ENCODE results near the gene DNAH1. TPM values are rescaled to one million over a fixed set of nuclear protein-coding genes. Genes with fewer than 3 reads are reported as not detected.

The DNAH1 gene
- total and polyA plus RNA-seq, 2 experiments from 2014 or later: 0.81 to 1.8 TPM

DNA sequence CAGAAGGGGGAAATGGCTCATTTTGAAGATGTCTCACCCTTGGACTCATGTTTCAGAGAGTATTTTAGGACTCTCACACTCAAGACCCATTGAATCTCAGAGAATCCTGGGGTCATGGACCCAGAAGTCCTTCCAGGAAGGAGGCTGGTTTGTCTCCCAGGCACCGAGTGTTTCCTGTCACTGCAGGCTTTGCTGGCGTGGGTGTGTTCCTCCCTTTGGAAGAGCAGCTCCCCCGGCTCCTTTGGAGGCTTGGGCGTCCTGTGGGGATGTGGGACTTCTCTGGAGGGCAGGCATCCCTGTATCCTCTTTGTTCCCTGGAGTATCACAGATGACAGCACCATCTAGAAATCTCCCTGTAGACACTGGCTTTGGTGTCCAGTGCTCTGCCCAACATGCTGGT, 40.0 kb downstream of the DNAH1 start:
- H3K9me3 Mint-ChIP-seq: no peaks in the 10 kb centered on the region
- no peaks in the 10 kb centered on the region for H3K36me3 ChIP-seq (ENCODE audit: insufficient read depth)
- H4K20me1 ChIP-seq (replicated peaks; ENCODE audit: insufficient read depth): no peaks in the 10 kb centered on the region
- no peak overlapping the region for H3K4me3 ChIP-seq
- no peaks in the 10 kb centered on the region for H3K79me2 ChIP-seq (replicated peaks; ENCODE audit: insufficient read depth)
- H3K27me3 ChIP-seq (ENCODE audit: insufficient read depth): no peaks in the 10 kb centered on the region
- no peak overlapping the region for H3K27ac ChIP-seq (ENCODE audit: low read depth)
- no peak overlapping the region for H3K4me2 ChIP-seq
- TF ChIP-seq STAT1 (IDR thresholded peaks at IDR 0.05; ENCODE audit: unreplicated experiment): no peak
- no peak for TF ChIP-seq JUNB (IDR thresholded peaks at IDR 0.05; ENCODE audit: unreplicated experiment)
- no peak for TF ChIP-seq POLR2AphosphoS5 (IDR thresholded peaks at IDR 0.05; ENCODE audit: low read depth)
- TF ChIP-seq EZH2 (IDR thresholded peaks at IDR 0.05; ENCODE audit: low read depth, unreplicated experiment): no peak
- TF ChIP-seq, protein P1, sequence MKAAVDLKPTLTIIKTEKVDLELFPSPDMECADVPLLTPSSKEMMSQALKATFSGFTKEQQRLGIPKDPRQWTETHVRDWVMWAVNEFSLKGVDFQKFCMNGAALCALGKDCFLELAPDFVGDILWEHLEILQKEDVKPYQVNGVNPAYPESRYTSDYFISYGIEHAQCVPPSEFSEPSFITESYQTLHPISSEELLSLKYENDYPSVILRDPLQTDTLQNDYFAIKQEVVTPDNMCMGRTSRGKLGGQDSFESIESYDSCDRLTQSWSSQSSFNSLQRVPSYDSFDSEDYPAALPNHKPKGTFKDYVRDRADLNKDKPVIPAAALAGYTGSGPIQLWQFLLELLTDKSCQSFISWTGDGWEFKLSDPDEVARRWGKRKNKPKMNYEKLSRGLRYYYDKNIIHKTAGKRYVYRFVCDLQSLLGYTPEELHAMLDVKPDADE (IDR thresholded peaks at IDR 0.05): no peak
- no peak for TF ChIP-seq ZNF114 (CRISPR knock-in tag; IDR thresholded peaks at IDR 0.05)
- TF ChIP-seq, protein P2, sequence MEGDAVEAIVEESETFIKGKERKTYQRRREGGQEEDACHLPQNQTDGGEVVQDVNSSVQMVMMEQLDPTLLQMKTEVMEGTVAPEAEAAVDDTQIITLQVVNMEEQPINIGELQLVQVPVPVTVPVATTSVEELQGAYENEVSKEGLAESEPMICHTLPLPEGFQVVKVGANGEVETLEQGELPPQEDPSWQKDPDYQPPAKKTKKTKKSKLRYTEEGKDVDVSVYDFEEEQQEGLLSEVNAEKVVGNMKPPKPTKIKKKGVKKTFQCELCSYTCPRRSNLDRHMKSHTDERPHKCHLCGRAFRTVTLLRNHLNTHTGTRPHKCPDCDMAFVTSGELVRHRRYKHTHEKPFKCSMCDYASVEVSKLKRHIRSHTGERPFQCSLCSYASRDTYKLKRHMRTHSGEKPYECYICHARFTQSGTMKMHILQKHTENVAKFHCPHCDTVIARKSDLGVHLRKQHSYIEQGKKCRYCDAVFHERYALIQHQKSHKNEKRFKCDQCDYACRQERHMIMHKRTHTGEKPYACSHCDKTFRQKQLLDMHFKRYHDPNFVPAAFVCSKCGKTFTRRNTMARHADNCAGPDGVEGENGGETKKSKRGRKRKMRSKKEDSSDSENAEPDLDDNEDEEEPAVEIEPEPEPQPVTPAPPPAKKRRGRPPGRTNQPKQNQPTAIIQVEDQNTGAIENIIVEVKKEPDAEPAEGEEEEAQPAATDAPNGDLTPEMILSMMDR (conservative IDR thresholded peaks at IDR 0.05; ENCODE audit: low read depth in 2 of 2): no peak
- TF ChIP-seq CREB1 (CRISPR knock-in tag; IDR thresholded peaks at IDR 0.05; ENCODE audit: low read depth): no peak
- no peak for TF ChIP-seq EZH2phosphoT487 (IDR thresholded peaks at IDR 0.05; ENCODE audit: unreplicated experiment)
- TF ChIP-seq NANOG (IDR thresholded peaks at IDR 0.05; ENCODE audit: borderline replicate concordance): no peak
- TF ChIP-seq, protein P3, sequence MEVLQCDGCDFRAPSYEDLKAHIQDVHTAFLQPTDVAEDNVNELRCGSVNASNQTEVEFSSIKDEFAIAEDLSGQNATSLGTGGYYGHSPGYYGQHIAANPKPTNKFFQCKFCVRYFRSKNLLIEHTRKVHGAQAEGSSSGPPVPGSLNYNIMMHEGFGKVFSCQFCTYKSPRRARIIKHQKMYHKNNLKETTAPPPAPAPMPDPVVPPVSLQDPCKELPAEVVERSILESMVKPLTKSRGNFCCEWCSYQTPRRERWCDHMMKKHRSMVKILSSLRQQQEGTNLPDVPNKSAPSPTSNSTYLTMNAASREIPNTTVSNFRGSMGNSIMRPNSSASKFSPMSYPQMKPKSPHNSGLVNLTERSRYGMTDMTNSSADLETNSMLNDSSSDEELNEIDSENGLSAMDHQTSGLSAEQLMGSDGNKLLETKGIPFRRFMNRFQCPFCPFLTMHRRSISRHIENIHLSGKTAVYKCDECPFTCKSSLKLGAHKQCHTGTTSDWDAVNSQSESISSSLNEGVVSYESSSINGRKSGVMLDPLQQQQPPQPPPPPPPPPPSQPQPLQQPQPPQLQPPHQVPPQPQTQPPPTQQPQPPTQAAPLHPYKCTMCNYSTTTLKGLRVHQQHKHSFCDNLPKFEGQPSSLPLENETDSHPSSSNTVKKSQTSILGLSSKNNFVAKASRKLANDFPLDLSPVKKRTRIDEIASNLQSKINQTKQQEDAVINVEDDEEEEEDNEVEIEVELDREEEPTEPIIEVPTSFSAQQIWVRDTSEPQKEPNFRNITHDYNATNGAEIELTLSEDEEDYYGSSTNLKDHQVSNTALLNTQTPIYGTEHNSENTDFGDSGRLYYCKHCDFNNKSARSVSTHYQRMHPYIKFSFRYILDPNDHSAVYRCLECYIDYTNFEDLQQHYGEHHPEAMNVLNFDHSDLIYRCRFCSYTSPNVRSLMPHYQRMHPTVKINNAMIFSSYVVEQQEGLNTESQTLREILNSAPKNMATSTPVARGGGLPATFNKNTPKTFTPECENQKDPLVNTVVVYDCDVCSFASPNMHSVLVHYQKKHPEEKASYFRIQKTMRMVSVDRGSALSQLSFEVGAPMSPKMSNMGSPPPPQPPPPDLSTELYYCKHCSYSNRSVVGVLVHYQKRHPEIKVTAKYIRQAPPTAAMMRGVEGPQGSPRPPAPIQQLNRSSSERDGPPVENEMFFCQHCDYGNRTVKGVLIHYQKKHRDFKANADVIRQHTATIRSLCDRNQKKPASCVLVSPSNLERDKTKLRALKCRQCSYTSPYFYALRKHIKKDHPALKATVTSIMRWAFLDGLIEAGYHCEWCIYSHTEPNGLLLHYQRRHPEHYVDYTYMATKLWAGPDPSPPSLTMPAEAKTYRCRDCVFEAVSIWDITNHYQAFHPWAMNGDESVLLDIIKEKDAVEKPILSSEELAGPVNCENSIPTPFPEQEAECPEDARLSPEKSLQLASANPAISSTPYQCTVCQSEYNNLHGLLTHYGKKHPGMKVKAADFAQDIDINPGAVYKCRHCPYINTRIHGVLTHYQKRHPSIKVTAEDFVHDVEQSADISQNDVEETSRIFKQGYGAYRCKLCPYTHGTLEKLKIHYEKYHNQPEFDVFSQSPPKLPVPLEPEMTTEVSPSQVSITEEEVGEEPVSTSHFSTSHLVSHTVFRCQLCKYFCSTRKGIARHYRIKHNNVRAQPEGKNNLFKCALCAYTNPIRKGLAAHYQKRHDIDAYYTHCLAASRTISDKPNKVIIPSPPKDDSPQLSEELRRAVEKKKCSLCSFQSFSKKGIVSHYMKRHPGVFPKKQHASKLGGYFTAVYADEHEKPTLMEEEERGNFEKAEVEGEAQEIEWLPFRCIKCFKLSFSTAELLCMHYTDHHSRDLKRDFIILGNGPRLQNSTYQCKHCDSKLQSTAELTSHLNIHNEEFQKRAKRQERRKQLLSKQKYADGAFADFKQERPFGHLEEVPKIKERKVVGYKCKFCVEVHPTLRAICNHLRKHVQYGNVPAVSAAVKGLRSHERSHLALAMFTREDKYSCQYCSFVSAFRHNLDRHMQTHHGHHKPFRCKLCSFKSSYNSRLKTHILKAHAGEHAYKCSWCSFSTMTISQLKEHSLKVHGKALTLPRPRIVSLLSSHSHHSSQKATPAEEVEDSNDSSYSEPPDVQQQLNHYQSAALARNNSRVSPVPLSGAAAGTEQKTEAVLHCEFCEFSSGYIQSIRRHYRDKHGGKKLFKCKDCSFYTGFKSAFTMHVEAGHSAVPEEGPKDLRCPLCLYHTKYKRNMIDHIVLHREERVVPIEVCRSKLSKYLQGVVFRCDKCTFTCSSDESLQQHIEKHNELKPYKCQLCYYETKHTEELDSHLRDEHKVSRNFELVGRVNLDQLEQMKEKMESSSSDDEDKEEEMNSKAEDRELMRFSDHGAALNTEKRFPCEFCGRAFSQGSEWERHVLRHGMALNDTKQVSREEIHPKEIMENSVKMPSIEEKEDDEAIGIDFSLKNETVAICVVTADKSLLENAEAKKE (CRISPR knock-in tag; IDR thresholded peaks at IDR 0.05): no peak
- TF ChIP-seq, protein P4, sequence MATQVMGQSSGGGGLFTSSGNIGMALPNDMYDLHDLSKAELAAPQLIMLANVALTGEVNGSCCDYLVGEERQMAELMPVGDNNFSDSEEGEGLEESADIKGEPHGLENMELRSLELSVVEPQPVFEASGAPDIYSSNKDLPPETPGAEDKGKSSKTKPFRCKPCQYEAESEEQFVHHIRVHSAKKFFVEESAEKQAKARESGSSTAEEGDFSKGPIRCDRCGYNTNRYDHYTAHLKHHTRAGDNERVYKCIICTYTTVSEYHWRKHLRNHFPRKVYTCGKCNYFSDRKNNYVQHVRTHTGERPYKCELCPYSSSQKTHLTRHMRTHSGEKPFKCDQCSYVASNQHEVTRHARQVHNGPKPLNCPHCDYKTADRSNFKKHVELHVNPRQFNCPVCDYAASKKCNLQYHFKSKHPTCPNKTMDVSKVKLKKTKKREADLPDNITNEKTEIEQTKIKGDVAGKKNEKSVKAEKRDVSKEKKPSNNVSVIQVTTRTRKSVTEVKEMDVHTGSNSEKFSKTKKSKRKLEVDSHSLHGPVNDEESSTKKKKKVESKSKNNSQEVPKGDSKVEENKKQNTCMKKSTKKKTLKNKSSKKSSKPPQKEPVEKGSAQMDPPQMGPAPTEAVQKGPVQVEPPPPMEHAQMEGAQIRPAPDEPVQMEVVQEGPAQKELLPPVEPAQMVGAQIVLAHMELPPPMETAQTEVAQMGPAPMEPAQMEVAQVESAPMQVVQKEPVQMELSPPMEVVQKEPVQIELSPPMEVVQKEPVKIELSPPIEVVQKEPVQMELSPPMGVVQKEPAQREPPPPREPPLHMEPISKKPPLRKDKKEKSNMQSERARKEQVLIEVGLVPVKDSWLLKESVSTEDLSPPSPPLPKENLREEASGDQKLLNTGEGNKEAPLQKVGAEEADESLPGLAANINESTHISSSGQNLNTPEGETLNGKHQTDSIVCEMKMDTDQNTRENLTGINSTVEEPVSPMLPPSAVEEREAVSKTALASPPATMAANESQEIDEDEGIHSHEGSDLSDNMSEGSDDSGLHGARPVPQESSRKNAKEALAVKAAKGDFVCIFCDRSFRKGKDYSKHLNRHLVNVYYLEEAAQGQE (IDR thresholded peaks at IDR 0.05; ENCODE audit: unreplicated experiment): no peak
- no peak for TF ChIP-seq ZNF331 (CRISPR knock-in tag; IDR thresholded peaks at IDR 0.05; ENCODE audit: low read depth)
- no peak overlapping the region for H3K4me3 Mint-ChIP-seq
- H3K36me3 Mint-ChIP-seq (ENCODE audit: low read depth): no peaks in the 10 kb centered on the region
- no peaks in the 10 kb centered on the region for H3F3A ChIP-seq (replicated peaks; ENCODE audit: low read depth)
- no peak overlapping the region for H3K27ac Mint-ChIP-seq
- H3K4me1 ChIP-seq (ENCODE audit: insufficient read depth): no peaks in the 10 kb centered on the region
- DNase-seq (ENCODE audit: low spot score) (no peak), ATAC-seq (no peak)
- H3K27me3 Mint-ChIP-seq (ENCODE audit: insufficient read depth, low read depth, poor library complexity): peaks cover 21% of the 10 kb centered on the region
- no peaks in the 10 kb centered on the region for H3K9me2 ChIP-seq (ENCODE audit: insufficient read depth)
- H2AFZ ChIP-seq: no peak overlapping the region
- no peaks in the 10 kb centered on the region for H3K4me1 Mint-ChIP-seq

All from GM23338 (cell line).